HCT116 (cell line): ENCODE results near the gene CNPPD1. TPM values are rescaled to one million over a fixed set of nuclear protein-coding genes. Genes with fewer than 3 reads are reported as not detected.

Experiments used
- ATAC-seq: fragments of 200-7000 bp; cut with Tn5 transposase; 2 replicates; pipeline ENCODE4 v1.9.1; 2020; ENCODE audit warnings: mild to moderate bottlenecking, moderate library complexity
- BruUV-seq: library from RNA; stranded (reverse); fragments of 400-500 nt; replicated peaks from 2 replicates; lab custom pipeline; 2021; lab: Mats Ljungman, UMichigan
- CTCF ChIA-PET: fragments of 300-600 bp; sonication (Branson Sonifier 250); formaldehyde crosslinking; loops from one replicate; lab custom pipeline; 2021; ENCODE audit warnings: antibody characterized with exemption; lab: Charles Lee
- POLR2A ChIA-PET: fragments of 300-600, 350-600 bp; sonication (Branson Sonifier 250); formaldehyde crosslinking; loops from one replicate; lab custom pipeline; 2021; ENCODE audit warnings: antibody characterized with exemption; lab: Charles Lee
- RAD21 ChIA-PET, 2 experiments: fragments of 300-600 bp; sonication (Branson Sonifier 250); formaldehyde crosslinking; loops; one replicate each; lab custom pipeline; 2023; ENCODE audit warnings: low total read pairs in 2 of 2; ENCODE audit not compliant: uncharacterized antibody in 2 of 2, unreplicated experiment in 2 of 2, low non-redundant PET in 1 of 2; lab: Charles Lee
- DNase-seq: peaks from one replicate; pipeline ENCODE4 v3.0.0-alpha.2; 2010; ENCODE audit warnings: low read depth, low spot score
- H2AFZ ChIP-seq: fragments of 200-600 bp; shearing (Covaris generic), sonication (generic); 2 replicates; pipeline ENCODE4 v1.6.1; 2017; ENCODE audit warnings: low read depth, mixed run types, mixed read lengths, antibody characterized with exemption, low read length; ENCODE audit not compliant: poor library complexity, severe bottlenecking
- H3K27ac ChIP-seq: 2 replicates; pipeline ENCODE4 v1.5.1; 2012; ENCODE audit warnings: low read depth, low read length
- H3K27me3 ChIP-seq: fragments of 200-600 bp; sonication (generic); 2 replicates; pipeline ENCODE4 v1.6.1; 2016; ENCODE audit warnings: mixed run types, low read length, mixed read lengths; ENCODE audit not compliant: insufficient read depth
- H3K36me3 ChIP-seq, 2 experiments: fragments of 200-500 bp in 1 of 2; fragments of 200-600 bp in 1 of 2; sonication (Bioruptor generic) in 1 of 2; sonication (generic) in 1 of 2; 2 replicates each; pipeline versions ENCODE4 v1.5.1 to v1.6.1; 2014 to 2016; ENCODE audit warnings: low read length in 2 of 2, inconsistent platforms in 1 of 2, mixed read lengths in 1 of 2, mixed run types in 1 of 2; ENCODE audit not compliant: insufficient read depth in 2 of 2, control insufficient read depth in 1 of 2
- H3K4me1 ChIP-seq, 2 experiments: fragments of 200-600 bp in 1 of 2; sonication (generic) in 1 of 2; 2 replicates each; pipeline versions ENCODE4 v1.5.1 to v1.6.1; 2012 to 2017; ENCODE audit warnings: low read length in 2 of 2, inconsistent platforms in 1 of 2, mild to moderate bottlenecking in 1 of 2, mixed read lengths in 1 of 2, mixed run types in 1 of 2, moderate library complexity in 1 of 2; ENCODE audit not compliant: insufficient read depth in 2 of 2, control insufficient read depth in 1 of 2
- H3K4me2 ChIP-seq: fragments of 200-600 bp; sonication (generic); 2 replicates; pipeline ENCODE4 v1.6.1; 2017; ENCODE audit warnings: mixed run types, low read length, mixed read lengths
- H3K4me3 ChIP-seq, 2 experiments: fragments of 200-600 bp in 1 of 2; sonication (generic) in 1 of 2; replicated peaks in 1 of 2; 2 replicates each; pipeline ENCODE4 v1.5.1; 2011 to 2016; ENCODE audit warnings: low read length in 2 of 2, control low read depth in 1 of 2, low read depth in 1 of 2, mild to moderate bottlenecking in 1 of 2, mixed read lengths in 1 of 2, mixed run types in 1 of 2
- H3K79me2 ChIP-seq: fragments of 200-600 bp; sonication (generic); 2 replicates; pipeline ENCODE4 v1.6.1; 2017; ENCODE audit warnings: mild to moderate bottlenecking, mixed run types, low read length, moderate library complexity, mixed read lengths; ENCODE audit not compliant: insufficient read depth
- H3K9ac ChIP-seq: fragments of 200-600 bp; sonication (generic); 2 replicates; pipeline ENCODE4 v1.6.1; 2016; ENCODE audit warnings: low read length, mixed read lengths
- H3K9me2 ChIP-seq: fragments of 200-600 bp; sonication (generic), shearing (Covaris generic); 2 replicates; pipeline ENCODE4 v1.6.1; 2017; ENCODE audit warnings: mixed run types, mild to moderate bottlenecking, moderate library complexity; ENCODE audit not compliant: insufficient read depth
- H3K9me3 ChIP-seq, 2 experiments: fragments of 200-500 bp in 1 of 2; fragments of 200-600 bp in 1 of 2; sonication (Bioruptor generic) in 1 of 2; sonication (generic) in 1 of 2; 2 replicates each; pipeline ENCODE4 v1.6.1; 2014 to 2017; ENCODE audit warnings: low read length in 2 of 2, mixed read lengths in 2 of 2, inconsistent platforms in 1 of 2, low read depth in 1 of 2, mild to moderate bottlenecking in 1 of 2, mixed run types in 1 of 2, moderate library complexity in 1 of 2; ENCODE audit not compliant: control insufficient read depth in 1 of 2, insufficient read depth in 1 of 2
- H4K20me1 ChIP-seq: fragments of 200-600 bp; sonication (generic), shearing (Covaris generic); 2 replicates; pipeline ENCODE4 v1.6.1; 2017; ENCODE audit warnings: mixed run types, mild to moderate bottlenecking, moderate library complexity; ENCODE audit not compliant: insufficient read depth
- CBX3 ChIP-seq: IDR thresholded peaks from 2 replicates; pipeline ENCODE4 v1.6.1; 2012; ENCODE audit warnings: low read depth
- CTCF ChIP-seq, 3 experiments: fragments of 200-600 bp in 1 of 3; sonication (generic) in 1 of 3; IDR thresholded peaks in 2 of 3; conservative IDR thresholded peaks in 1 of 3; 2 replicates each; pipeline ENCODE4 v1.5.1; 2012 to 2017; ENCODE audit warnings: low read depth in 2 of 3, low read length in 2 of 3, antibody characterized with exemption in 1 of 3, borderline replicate concordance in 1 of 3, control low read depth in 1 of 3, mild to moderate bottlenecking in 1 of 3, mixed read lengths in 1 of 3, mixed run types in 1 of 3, moderate library complexity in 1 of 3; ENCODE audit not compliant: insufficient read depth in 1 of 3
- EGR1 ChIP-seq: IDR thresholded peaks from 2 replicates; pipeline ENCODE4 v1.6.1; 2012; ENCODE audit warnings: low read depth
- JUND ChIP-seq: IDR thresholded peaks from 2 replicates; pipeline ENCODE4 v1.6.1; 2012
- POLR2A ChIP-seq: IDR thresholded peaks from 2 replicates; pipeline ENCODE4 v1.7.0; 2011; ENCODE audit warnings: borderline replicate concordance; ENCODE audit not compliant: insufficient read depth, insufficient read length; ENCODE audit errors: extremely low read depth
- SIN3A ChIP-seq: IDR thresholded peaks from 2 replicates; pipeline ENCODE4 v1.6.1; 2012; ENCODE audit warnings: low read depth
- SP1 ChIP-seq: IDR thresholded peaks from 2 replicates; pipeline ENCODE4 v1.6.1; 2012; ENCODE audit warnings: low read depth
- YY1 ChIP-seq: IDR thresholded peaks from 2 replicates; pipeline ENCODE4 v1.6.1; 2011; ENCODE audit warnings: low read length, low read depth, moderate library complexity, mild to moderate bottlenecking; ENCODE audit not compliant: insufficient replicate concordance; ENCODE audit errors: extremely low read depth
- ZNF274 ChIP-seq: fragments of 200-500 bp; sonication (Bioruptor generic); IDR thresholded peaks from 2 replicates; pipeline ENCODE4 v1.6.1; 2014; ENCODE audit warnings: mild to moderate bottlenecking, low read depth, low read length, inconsistent platforms
- intact Hi-C: fragments of 100-400 bp; cut with micrococcal nuclease; formaldehyde crosslinking; loops from 2 replicates; pipeline ENCODE4 v1.10.0; 2022
- total RNA-seq: library from RNA; stranded (reverse); gene quantifications from one replicate; pipeline ENCODE4 v1.2.1, GENCODE V29; 2021; ENCODE audit not compliant: unreplicated experiment

CNPPD1 gene
- total RNA-seq, 1 experiment from 2014 or later, result 41.9 TPM

GRCh38 chr2:219172231-219173154, 4.2 kb downstream of the CNPPD1 start:
- H2AFZ ChIP-seq, result no peak overlapping the region
- no peak for DNase-seq
- H3K79me2 ChIP-seq, result peaks cover 7% of the 10 kb centered on the region; the same call in 1 of the 2 replicates
- no TSS peak for BruUV-seq
- intact Hi-C loops, result loop anchor here (10.0 kb wide), 1 partner anchor 362 kb away; no protein-coding TSS in a partner anchor
- no peak overlapping the region for H3K9ac ChIP-seq
- CTCF ChIA-PET, result no interaction called here
- H3K27ac ChIP-seq, result no peak overlapping the region
- H3K27me3 ChIP-seq, result no peaks in the 10 kb centered on the region
- POLR2A ChIA-PET, result no interaction called here
- H3K4me1 ChIP-seq, result peaks cover 5 to 14% of the 10 kb centered on the region in 2 experiments
- ATAC-seq, result no peak
- RAD21 ChIA-PET, result no interaction called here
- TF ChIP-seq POLR2A, result no peak
- no peak for TF ChIP-seq SIN3A
- no peak for TF ChIP-seq CBX3
- no peak for TF ChIP-seq ZNF274
- TF ChIP-seq EGR1, result no peak
- TF ChIP-seq CTCF (IDR thresholded peaks at IDR 0.05 in 2 of 3, conservative IDR thresholded peaks at IDR 0.05 in 1 of 3; ENCODE audit: borderline replicate concordance in 1 of 3, insufficient read depth in 1 of 3, low read depth in 2 of 3, low read length in 2 of 3), result no peak
- TF ChIP-seq JUND, result no peak
- TF ChIP-seq SP1, result no peak
- no peak for TF ChIP-seq YY1
- H3K4me2 ChIP-seq, result no peak overlapping the region
- no peaks in the 10 kb centered on the region for H3K9me2 ChIP-seq
- H3K9me3 ChIP-seq, result no peaks in the 10 kb centered on the region
- H3K36me3 ChIP-seq, result peaks cover 0 to 7% of the 10 kb centered on the region in 2 experiments; a peak in 2 of 4 replicates
- H4K20me1 ChIP-seq, result no peaks in the 10 kb centered on the region
- no peak overlapping the region for H3K4me3 ChIP-seq
